HG03558 (cell line): ENCODE measurements around the gene ZNF234.
"Not testable (repeated sequence)": the region's sequence is repeated elsewhere in the genome, so short reads cannot be mapped to it uniquely, and the experiment has no call there.

Experiments
- ATAC-seq: cut with Tn5 transposase; IDR thresholded peaks from one replicate; pipeline ENCODE4 v1.9.1; 2021; ENCODE audit warnings: moderate number of reproducible peaks; ENCODE audit not compliant: unreplicated experiment; ENCODE audit errors: extremely low read depth

The ZNF234 gene

DNA sequence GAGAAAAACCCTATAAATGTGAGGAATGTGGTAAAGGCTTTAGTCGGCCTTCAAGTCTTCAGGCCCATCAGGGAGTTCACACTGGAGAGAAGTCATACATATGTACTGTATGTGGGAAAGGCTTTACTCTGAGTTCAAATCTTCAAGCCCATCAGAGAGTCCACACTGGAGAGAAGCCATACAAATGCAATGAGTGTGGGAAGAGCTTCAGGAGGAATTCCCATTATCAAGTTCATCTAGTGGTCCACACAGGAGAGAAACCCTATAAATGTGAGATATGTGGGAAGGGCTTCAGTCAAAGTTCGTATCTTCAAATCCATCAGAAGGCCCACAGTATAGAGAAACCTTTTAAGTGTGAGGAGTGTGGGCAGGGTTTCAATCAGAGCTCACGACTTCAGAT is 35.2 kb downstream of the ZNF234 start:
- ATAC-seq = no peak

DNA sequence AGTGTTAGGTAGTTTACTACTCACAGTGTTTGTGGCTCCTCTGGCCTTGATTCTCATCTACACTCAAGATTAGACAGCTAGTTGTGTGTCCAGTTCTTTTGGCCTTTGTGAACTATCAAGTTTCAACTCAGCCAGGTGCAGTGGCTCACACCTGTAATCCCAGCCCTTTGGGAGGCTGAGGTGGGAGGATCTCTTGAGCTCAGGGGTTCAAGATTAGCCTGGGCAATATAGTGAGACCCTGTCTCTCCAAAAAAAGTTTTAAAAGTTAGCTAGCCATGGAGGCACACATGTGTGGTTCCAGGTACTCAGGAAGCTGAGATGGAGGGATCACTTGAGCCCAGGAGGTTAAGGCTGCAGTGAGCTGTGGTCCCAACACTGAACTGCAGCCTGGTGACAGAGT is 39.6 kb downstream of the ZNF234 start:
- ATAC-seq = no peak

DNA sequence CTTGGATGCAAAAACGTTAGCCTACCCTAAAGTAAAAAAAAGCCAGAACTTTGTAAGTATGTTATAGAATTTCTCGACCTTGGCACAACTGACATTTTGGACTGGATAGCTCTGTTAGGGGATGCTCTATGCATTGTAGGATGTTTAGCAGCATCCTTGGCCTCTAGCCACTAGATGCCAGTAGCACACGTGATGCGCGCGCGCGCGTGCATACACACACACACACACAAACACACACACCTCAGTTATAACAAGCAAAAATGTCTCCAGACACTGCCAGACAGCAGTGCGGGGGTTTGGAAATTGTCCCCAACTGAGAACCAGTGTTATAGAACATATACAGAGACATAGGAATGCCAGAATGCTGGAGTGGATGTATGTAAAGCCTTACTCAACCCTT is 40.8 kb downstream of the ZNF234 start:
- no peak for ATAC-seq

DNA sequence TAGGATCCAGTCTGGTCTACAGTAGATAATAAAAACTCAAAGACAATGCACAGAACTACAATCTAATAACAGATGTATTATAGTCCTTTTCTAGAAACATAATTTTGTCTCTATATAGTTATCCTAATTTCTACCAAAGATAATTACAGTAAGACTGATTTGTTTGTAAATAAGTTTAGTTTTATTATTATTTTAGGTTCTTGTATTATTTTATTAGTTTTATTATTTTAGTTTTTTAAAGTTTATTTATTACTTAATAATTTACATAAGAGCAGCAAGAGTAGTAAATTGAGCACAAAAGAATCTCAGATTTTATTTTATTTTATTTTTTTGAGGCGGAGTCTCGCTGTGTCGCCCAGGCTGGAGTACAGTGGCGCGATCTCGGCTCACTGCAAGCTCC is 48.7 kb downstream of the ZNF234 start:
- ATAC-seq = no peak

DNA sequence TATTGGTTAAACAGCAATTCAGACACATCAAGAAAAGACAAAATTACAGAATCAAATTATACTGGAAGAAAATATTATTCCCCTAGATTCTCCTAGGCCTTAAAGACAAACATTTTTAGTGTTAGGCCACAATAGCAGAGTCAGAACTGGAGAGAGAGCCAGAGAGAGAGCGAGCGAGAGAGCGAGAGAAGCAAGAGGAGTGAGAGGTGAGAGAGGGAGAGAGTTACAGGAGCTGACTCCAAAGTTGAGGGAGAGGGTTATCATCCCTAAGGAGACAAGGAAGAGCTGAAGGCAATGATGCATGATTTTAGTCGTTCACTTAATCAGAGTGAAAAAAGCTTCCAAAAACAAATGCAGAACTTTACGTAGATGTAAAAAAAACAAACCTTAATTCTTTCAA is 50.8 kb downstream of the ZNF234 start:
- no peak for ATAC-seq

DNA sequence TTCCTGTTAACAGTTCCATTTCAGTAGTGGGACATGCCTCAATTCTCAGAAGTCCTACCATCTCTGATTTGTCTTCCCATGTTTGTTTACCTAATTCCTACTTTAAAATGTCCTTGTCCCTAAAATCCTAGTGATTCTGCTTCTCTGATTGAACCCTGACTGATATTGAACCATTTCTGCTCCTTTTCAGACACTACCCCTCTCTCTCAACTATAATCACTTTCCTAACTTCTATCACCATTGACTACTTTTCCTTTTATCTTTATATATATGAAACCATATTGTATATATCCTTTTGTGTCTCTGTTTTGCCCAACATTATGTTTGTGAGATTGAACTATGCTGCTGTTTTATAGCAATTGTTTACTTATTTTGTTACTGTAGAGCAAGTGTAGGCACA is 55.4 kb downstream of the ZNF234 start:
- ATAC-seq = no peak

DNA sequence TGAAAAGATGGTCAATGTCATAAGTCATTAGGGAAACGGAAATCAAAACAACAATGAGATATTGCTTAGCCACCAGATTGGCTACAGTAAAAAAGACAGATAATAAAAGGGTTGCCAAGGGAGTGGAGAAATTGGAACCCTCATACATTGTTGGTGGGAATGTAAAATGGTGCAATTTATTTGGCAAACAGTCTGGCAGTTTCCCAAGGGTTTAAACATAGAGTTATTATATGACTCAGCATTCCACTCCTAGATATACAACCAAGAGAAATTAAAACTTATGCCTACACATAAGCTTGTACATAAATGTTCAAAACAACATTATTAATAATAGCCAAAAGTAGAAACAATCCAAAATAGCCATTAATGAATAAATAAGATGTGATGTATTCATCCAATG is 61.1 kb downstream of the ZNF234 start:
- no peak for ATAC-seq

DNA sequence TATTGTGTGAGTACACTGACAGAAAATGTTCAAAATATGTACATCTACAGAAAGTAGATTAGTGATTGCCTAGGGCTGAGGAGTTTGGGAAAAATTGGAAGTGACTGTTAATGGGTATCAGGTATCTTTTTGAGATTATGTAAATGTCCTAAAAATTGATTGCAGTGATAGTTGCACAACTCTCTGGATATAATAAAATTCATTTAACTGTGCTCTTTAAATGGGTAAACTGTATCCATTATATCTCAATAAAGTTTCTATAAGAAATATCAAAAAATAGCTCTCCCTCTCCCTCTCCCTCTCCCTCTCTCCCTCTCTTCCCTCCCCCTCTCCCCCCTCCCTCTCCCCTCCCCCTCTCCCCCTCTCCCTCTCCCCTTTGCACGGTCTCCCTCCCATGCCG is 61.6 kb downstream of the ZNF234 start:
- ATAC-seq = no peak

DNA sequence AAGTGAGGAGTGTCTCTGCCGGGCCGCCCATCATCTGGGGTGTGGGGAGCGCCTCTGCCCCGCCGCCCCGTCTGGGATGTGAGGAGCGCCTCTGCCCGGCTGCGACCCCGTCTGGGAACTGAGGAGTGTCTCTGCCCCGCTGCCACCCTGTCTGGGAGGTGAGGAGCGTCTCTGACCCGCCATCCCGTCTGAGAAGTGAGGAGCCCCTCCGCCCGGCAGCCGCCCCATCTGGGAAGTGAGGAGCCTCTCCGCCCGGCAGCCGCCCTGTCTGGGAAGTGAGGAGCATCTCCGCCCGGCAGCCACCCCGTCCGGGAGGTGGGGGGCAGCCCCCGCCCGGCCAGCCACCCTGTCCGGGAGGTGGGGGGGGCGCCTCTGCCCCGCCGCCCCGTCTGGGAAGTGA is 62.5 kb downstream of the ZNF234 start:
- ATAC-seq = not testable (repeated sequence)

DNA sequence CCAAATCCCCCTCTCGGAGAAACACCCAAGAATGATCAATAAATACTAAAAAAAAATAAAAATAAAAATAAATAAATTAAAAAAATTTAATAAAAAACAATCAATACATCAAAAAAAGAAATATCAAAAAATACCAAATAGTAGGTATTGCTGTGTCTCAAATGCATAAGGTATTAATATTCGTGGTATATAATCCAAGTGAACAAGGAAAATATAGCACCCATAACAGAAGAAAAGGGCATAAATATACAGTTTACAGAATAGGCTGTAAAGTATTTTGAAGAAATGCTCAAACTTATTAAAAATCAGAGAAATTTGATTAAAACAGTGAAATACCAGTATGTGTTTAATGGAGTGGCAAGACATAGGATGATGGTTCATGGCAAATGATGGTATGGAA is 63.4 kb downstream of the ZNF234 start:
- no peak for ATAC-seq

DNA sequence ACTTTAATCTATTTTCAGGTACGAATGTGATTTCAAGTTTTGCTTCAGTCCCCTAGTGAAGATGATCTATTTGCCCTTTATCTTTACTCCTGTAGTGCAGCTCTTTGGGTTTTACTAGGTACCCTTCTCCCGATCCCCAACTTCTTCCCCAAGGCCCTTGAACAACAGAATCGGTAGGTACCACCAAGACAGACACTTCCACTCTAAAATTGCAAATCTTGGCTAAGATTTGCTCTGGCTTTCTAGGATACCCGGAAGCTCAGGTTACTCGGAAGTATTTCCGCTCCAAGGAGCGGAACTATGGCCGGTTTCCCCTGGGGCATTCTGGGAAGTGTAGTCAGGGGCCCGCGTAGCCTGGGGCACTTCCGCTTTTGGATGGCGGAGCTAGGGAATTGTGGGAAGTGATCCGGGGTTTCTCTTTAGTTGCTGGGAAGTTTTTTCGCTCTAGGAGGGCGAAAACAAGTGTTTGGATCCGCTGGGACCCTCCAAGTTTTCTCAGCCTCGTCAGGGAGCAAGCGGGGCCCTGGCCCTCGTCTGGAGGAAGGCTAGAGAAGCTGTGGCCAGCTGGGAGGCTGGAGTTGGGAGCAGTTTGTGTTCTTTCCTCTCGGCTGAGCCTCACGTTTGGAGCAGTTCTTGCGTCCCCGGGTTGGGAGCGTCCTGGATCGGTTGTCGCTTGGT is 65.9 kb downstream of the ZNF234 start:
- no peak for ATAC-seq
